ENCODE results near the gene LYZL1. TPM values are rescaled to one million over a fixed set of nuclear protein-coding genes. Genes with fewer than 3 reads are reported as not detected.

Gene LYZL1
- total and polyA plus RNA-seq, 9 of the 15 experiments (the other 6 are each of a cell fraction or from before 2014, with no cell fraction given), result not detected

- TF ChIP-seq NKRF (IDR thresholded peaks at IDR 0.05; ENCODE audit: borderline replicate concordance) (no peak), ESRRA (IDR thresholded peaks at IDR 0.05; ENCODE audit: borderline replicate concordance, low read depth) (no peak)
Measured at GRCh38 chr10:29326886-29327745, 38.2 kb downstream of the LYZL1 start (continued).

DNA sequence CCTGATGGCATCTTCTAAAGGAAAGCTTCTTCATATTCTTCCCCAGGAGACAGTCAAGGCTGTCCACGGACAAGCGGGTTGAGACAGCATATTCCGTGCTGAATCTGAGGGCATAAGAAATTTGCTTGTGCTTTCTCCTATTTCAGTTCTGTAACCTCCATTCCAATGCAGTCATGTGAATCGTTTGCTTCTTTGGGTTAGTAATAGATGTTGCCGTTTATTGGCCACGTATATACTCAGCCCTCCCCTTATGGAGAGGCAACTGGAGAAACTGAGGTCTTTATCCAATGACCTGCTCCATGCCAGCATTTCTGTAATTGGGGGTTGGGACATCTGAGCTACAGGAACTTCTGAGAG, 38.9 kb downstream of the LYZL1 start:
- no peak for ATAC-seq
- no peaks in the 10 kb centered on the region for H3K36me3 ChIP-seq (ENCODE audit: control insufficient read depth, insufficient read depth, low read length)
- H3K4me1 ChIP-seq (replicated peaks in 1 of 2; ENCODE audit: control insufficient read depth in 2 of 2, insufficient read depth in 2 of 2, low read length in 2 of 2), result no peaks in the 10 kb centered on the region
- H4K20me1 ChIP-seq (replicated peaks; ENCODE audit: control insufficient read depth, insufficient read depth, low read length), result no peaks in the 10 kb centered on the region
- DNase-seq (ENCODE audit: extremely low read depth in 1 of 4, low spot score in 3 of 4), result no peak
- no peak overlapping the region for H2AFZ ChIP-seq (ENCODE audit: low read depth, low read length)
- intact Hi-C loops (cut with micrococcal nuclease) (no loop called here), in situ Hi-C loops (cut with MboI) (no loop called here)
- FAIRE-seq, result no peak
- ChIA-PET POLR2A (no interaction called here), CTCF (ENCODE audit: low intra/inter-chr PET ratio) (no interaction called here)
- no peaks in the 10 kb centered on the region for H3K9me1 ChIP-seq (ENCODE audit: control insufficient read depth, insufficient read depth, low read length)
- no peaks in the 10 kb centered on the region for H3K79me2 ChIP-seq (ENCODE audit: control insufficient read depth, insufficient read depth, low read length)
- H3K4me2 ChIP-seq (ENCODE audit: insufficient read depth, low read length), result no peak overlapping the region
- no peaks in the 10 kb centered on the region for H3K9me3 ChIP-seq (replicated peaks; ENCODE audit: control insufficient read depth, insufficient read depth, low read depth, low read length)
- 0% methylated on average over 6 of the region's 6 CpGs for WGBS (ENCODE audit: insufficient coverage, low coverage, missing lambda C conversion rate)
- no peak overlapping the region for H3K4me3 ChIP-seq
- H3K27ac ChIP-seq (ENCODE audit: extremely low read depth, low read depth, low read length), result no peak overlapping the region
- H3K9ac ChIP-seq (ENCODE audit: insufficient read depth in 1 of 2, low read depth in 2 of 2, low read length in 2 of 2), result no peak overlapping the region
- TF ChIP-seq ZNF217 (CRISPR knock-in tag; IDR thresholded peaks at IDR 0.05), result no peak
- peaks cover 7 to 27% of the 10 kb centered on the region in 2 experiments; a peak in 4 of 5 replicates for H3K27me3 ChIP-seq (ENCODE audit: control insufficient read depth in 2 of 2, insufficient read depth in 2 of 2, low read length in 2 of 2)
- no TSS peak for BruUV-seq (replicated peaks)
